Fibroblast of mammary gland (primary cell): ENCODE measurements around the gene PRDM11.
A peak's percentile ranks its signal among the peaks of the same experiment; 100 is the strongest.

ENCODE experiments used
- DNase-seq: peaks from one replicate; pipeline ENCODE4 v3.0.0-alpha.2; 2010; ENCODE audit warnings: low read depth
- H3K4me3 ChIP-seq: 2 replicates; pipeline ENCODE4 v1.5.1; 2011; ENCODE audit warnings: low read depth, mild to moderate bottlenecking, low read length, moderate library complexity; ENCODE audit not compliant: control insufficient read depth
- CTCF ChIP-seq: conservative IDR thresholded peaks from 2 replicates; pipeline ENCODE4 v1.5.1; 2011; ENCODE audit warnings: low read depth, low read length, inconsistent platforms; ENCODE audit not compliant: control insufficient read depth, insufficient read depth

PRDM11 gene

GRCh38 chr11:45104006-45104789 lies 42.2 kb upstream of the PRDM11 start:
- no peak for DNase-seq
- TF ChIP-seq CTCF: no peak
- H3K4me3 ChIP-seq: no peak overlapping the region

GRCh38 chr11:45104790-45105084 lies 41.7 kb upstream of the PRDM11 start:
- no peak overlapping the region for H3K4me3 ChIP-seq
- TF ChIP-seq CTCF: no peak
- no peak for DNase-seq

- peak; percentile 68 for DNase-seq
- no peak overlapping the region for H3K4me3 ChIP-seq
- TF ChIP-seq CTCF: peak; percentile 90
These were observed 41.0 kb upstream of the PRDM11 start for GRCh38 chr11:45105233-45105983.

- TF ChIP-seq CTCF: no peak
- H3K4me3 ChIP-seq: no peak overlapping the region
- DNase-seq: no peak
These were observed 40.5 kb upstream of the PRDM11 start for GRCh38 chr11:45105984-45106375.

GRCh38 chr11:45106440-45106839 lies 40.0 kb upstream of the PRDM11 start:
- no peak for TF ChIP-seq CTCF
- DNase-seq: no peak
- H3K4me3 ChIP-seq: no peak overlapping the region

GRCh38 chr11:45107029-45107428 lies 39.4 kb upstream of the PRDM11 start:
- DNase-seq: no peak
- no peak for TF ChIP-seq CTCF
- no peak overlapping the region for H3K4me3 ChIP-seq
